Right ventricle myocardium superior (tissue), 1 donor: ENCODE measurements around the gene ARF6. TPM values are rescaled to one million over a fixed set of nuclear protein-coding genes. Genes with fewer than 3 reads are reported as not detected.

Experiments used
- ATAC-seq: fragments of 200-7000 bp; cut with Tn5 transposase; one replicate; pipeline ENCODE4 v1.9.1; 2020; ENCODE audit warnings: mild to moderate bottlenecking; ENCODE audit not compliant: poor library complexity
- DNase-seq: peaks from one replicate; pipeline ENCODE4 v3.0.0-alpha.2; 2020
- intact Hi-C: fragments of 100-400 bp; cut with DNase I; formaldehyde crosslinking; loops from one replicate; pipeline ENCODE4 v1.11.2; 2022
- long read RNA-seq: library from polyadenylated mRNA; unstranded; transcript quantifications from one replicate; pipeline ENCODE4 v2.0.0, GENCODE V29; 2021
- total RNA-seq: library from RNA; stranded (reverse); fragmentation: NEBNext Ultra II Directional; extraction: Animal tissue kit (Norgen Biotek cat#: 25700); gene quantifications from one replicate; pipeline ENCODE4 v1.2.1, GENCODE V29; 2021
- donor health status: DM: no; HTN: yes; CAD: no; lungs with severe emphysema.

ARF6 gene
- total RNA-seq = 23.8 TPM
- long read RNA-seq, transcript ARF6-201 (2 exons, 3,865 nt) = major isoform, 120 of 141 reads
- long read RNA-seq, partial matches to known transcripts = 0 of 141 reads
- long read RNA-seq, other reads (novel, unspliced or antisense) = 21 of 141 reads

- peak; percentile 98 for ATAC-seq
- peak; percentile 100 for DNase-seq
- intact Hi-C loops = loop anchor here (5.0 kb wide), 1 partner anchor 110 kb away; no protein-coding TSS in a partner anchor
These were observed at the start of gene ARF6 for GRCh38 chr14:49892636-49893308. Gene ARF6, plus strand, starts transcription at chr14:49893082. Its CDS starts 655 bp downstream, at chr14:49893737.

GRCh38 chr14:49849213-49849847 is 43.6 kb upstream of the ARF6 start:
- intact Hi-C loops = no loop called here
- no peak for DNase-seq
- ATAC-seq = no peak

GRCh38 chr14:49851813-49852212 is 41.1 kb upstream of the ARF6 start:
- DNase-seq (no peak), ATAC-seq (no peak)
- intact Hi-C loops = no loop called here

GRCh38 chr14:49852301-49853157 is 40.4 kb upstream of the ARF6 start, which contains the start of gene NEMF:
Gene NEMF, minus strand, starts transcription at chr14:49852788. Its CDS starts 35 bp downstream, at chr14:49852753.
- intact Hi-C loops = no loop called here
- ATAC-seq (peak; percentile 94), DNase-seq (peak; percentile 95)

- no peak for DNase-seq
These were observed 39.8 kb upstream of the ARF6 start for GRCh38 chr14:49853158-49853477.

GRCh38 chr14:49853572-49854375 is 39.1 kb upstream of the ARF6 start:
- ATAC-seq = peak; percentile 86
- intact Hi-C loops = no loop called here
- DNase-seq = peak; percentile 77

More at GRCh38 chr14:49853158-49853477, 39.8 kb upstream of the ARF6 start:
- intact Hi-C loops = no loop called here
- peak; percentile 6 for ATAC-seq

GRCh38 chr14:49857427-49858003 is 35.4 kb upstream of the ARF6 start:
- intact Hi-C loops = no loop called here
- ATAC-seq (no peak), DNase-seq (no peak)

- intact Hi-C loops = no loop called here
- no peak for DNase-seq
- no peak for ATAC-seq
These were observed 34.5 kb upstream of the ARF6 start for GRCh38 chr14:49858383-49858782.

GRCh38 chr14:49860988-49861698 is 31.7 kb upstream of the ARF6 start:
- no peak for DNase-seq
- ATAC-seq = no peak
- intact Hi-C loops = no loop called here

- intact Hi-C loops = no loop called here
- peak; percentile 66 for DNase-seq
- peak; percentile 32 for ATAC-seq
These were observed 31.2 kb upstream of the ARF6 start for GRCh38 chr14:49861699-49862088.

- peak; percentile 69 for ATAC-seq
- intact Hi-C loops = no loop called here
- DNase-seq = peak; percentile 82
These were observed 30.7 kb upstream of the ARF6 start for GRCh38 chr14:49862089-49862673.

- DNase-seq = no peak
- intact Hi-C loops = no loop called here
- ATAC-seq = no peak
These were observed 29.2 kb upstream of the ARF6 start for GRCh38 chr14:49863487-49864281.

- ATAC-seq (no peak), DNase-seq (peak; percentile 89)
- intact Hi-C loops = loop anchor here (5.0 kb wide), 1 partner anchor 242 kb away; no protein-coding TSS in a partner anchor
These were observed 27.4 kb upstream of the ARF6 start for GRCh38 chr14:49865431-49865859.

- DNase-seq (peak; percentile 98), ATAC-seq (peak; percentile 98)
- intact Hi-C loops = loop anchor here (5.0 kb wide), 1 partner anchor 239 kb away; no protein-coding TSS in a partner anchor
These were observed 24.8 kb upstream of the ARF6 start for GRCh38 chr14:49867831-49868719.

GRCh38 chr14:49868720-49869114 is 24.2 kb upstream of the ARF6 start:
- no peak for ATAC-seq
- intact Hi-C loops = loop anchor here (5.0 kb wide), 1 partner anchor 239 kb away; no protein-coding TSS in a partner anchor
- DNase-seq = no peak
